Stomach (tissue), 4 donors: ENCODE results near the gene KRR1.

ENCODE experiments used
- POLR2AphosphoS5 ChIP-seq, 3 donors: sonication (generic); formaldehyde crosslinking; IDR thresholded peaks; one replicate each; pipeline ENCODE4 v1.6.1; 2016; ENCODE audit warnings: antibody characterized with exemption in 3 of 3
- TF ChIP-seq, protein P1 (sequence below), 7 experiments: fragments of 450-650 bp in 4 of 7; fragments of 200-600 bp in 3 of 7; sonication (generic) in 3 of 7; IDR thresholded peaks; one replicate each; pipeline ENCODE4 v1.5.1; 2016 to 2019; ENCODE audit warnings: antibody characterized with exemption in 7 of 7, control low read depth in 2 of 7, mild to moderate bottlenecking in 1 of 7

DNA sequence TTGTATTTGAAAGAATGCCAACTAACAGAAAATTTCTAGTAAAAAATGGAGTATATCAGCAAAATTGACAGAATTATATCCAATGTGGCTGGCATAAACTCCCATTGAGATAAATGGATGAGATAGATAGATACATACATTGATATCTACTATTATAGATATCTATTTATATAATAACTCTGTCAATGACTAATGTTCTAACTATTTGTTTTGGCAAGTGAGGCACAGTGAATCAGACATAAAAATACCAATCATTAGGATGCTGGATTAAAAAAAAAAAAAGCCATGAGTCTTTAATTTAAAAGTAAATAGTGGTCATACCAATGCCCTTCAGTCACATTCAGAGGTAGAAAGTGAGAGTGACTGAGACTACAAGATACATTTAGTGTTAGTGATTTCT lies 64.6 kb downstream of the KRR1 start:
- TF ChIP-seq, protein P1, sequence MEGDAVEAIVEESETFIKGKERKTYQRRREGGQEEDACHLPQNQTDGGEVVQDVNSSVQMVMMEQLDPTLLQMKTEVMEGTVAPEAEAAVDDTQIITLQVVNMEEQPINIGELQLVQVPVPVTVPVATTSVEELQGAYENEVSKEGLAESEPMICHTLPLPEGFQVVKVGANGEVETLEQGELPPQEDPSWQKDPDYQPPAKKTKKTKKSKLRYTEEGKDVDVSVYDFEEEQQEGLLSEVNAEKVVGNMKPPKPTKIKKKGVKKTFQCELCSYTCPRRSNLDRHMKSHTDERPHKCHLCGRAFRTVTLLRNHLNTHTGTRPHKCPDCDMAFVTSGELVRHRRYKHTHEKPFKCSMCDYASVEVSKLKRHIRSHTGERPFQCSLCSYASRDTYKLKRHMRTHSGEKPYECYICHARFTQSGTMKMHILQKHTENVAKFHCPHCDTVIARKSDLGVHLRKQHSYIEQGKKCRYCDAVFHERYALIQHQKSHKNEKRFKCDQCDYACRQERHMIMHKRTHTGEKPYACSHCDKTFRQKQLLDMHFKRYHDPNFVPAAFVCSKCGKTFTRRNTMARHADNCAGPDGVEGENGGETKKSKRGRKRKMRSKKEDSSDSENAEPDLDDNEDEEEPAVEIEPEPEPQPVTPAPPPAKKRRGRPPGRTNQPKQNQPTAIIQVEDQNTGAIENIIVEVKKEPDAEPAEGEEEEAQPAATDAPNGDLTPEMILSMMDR (IDR thresholded peaks at IDR 0.05): no peak
- no peak for TF ChIP-seq POLR2AphosphoS5 (IDR thresholded peaks at IDR 0.05)
